ENCODE measurements around the gene SLC66A2. TPM values are rescaled to one million over a fixed set of nuclear protein-coding genes. Genes with fewer than 3 reads are reported as not detected.
"Not testable (repeated sequence)": the region's sequence is repeated elsewhere in the genome, so short reads cannot be mapped to it uniquely, and the experiment has no call there.

SLC66A2 gene
- total and polyA plus RNA-seq, 2 experiments from 2014 or later: 33.1 to 67.0 TPM

DNA sequence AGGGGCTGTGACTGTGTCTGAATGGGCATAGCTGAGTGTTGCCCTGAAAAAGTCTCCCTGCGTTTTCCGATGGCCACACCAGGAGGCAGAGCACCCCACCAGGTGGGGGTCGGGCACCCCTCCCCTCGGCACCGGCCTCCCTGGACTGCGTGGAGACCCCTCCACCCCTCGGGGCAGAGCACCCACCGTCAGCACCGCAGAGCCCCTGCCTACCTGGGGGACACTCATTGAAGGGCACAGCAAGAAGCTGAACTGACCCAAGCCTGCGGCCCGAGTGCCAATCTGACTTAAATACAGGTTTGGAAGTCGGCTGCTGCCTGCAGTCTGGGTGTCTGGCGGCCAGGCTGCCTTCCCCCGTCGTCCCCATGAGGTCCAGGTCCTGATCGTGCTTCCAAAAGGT is 83.8 kb downstream of the SLC66A2 start:
- Histone ChIP-seq H2AFZ (no peak overlapping the region), H3K4me2 (ENCODE audit: unreplicated experiment) (no peak overlapping the region), H3K4me3 (no peak overlapping the region), H3K9ac (no peak overlapping the region), H3K27me3 (replicated peaks; ENCODE audit: insufficient read depth) (peaks cover 9% of the 10 kb centered on the region), H3K9me3 (ENCODE audit: low read depth) (no peaks in the 10 kb centered on the region), H3F3A (ENCODE audit: insufficient read depth) (no peaks in the 10 kb centered on the region), H4K20me1 (ENCODE audit: insufficient read depth) (no peaks in the 10 kb centered on the region), H3K4me1 (ENCODE audit: insufficient read depth) (no peaks in the 10 kb centered on the region), H3K79me2 (ENCODE audit: insufficient read depth) (no peaks in the 10 kb centered on the region), H3K36me3 (ENCODE audit: low read depth) (no peaks in the 10 kb centered on the region), H3K27ac (no peak overlapping the region), H3K9me2 (ENCODE audit: insufficient read depth) (no peaks in the 10 kb centered on the region)
- WGBS, 2 experiments (ENCODE audit: low coverage in 1 of 2, low lambda C conversion rate in 2 of 2, missing lambda C conversion rate in 2 of 2): 54 to 63% methylated on average over 12 to 14 of the region's 16 CpGs
- in situ Hi-C loops (cut with MboI): no loop called here
- no peak for TF ChIP-seq EZH2 (IDR thresholded peaks at IDR 0.05; ENCODE audit: insufficient read depth, poor library complexity, severe bottlenecking)
- TF ChIP-seq EZH2phosphoT487 (IDR thresholded peaks at IDR 0.05; ENCODE audit: insufficient read depth, low read depth): no peak
- DNase-seq: no peak

DNA sequence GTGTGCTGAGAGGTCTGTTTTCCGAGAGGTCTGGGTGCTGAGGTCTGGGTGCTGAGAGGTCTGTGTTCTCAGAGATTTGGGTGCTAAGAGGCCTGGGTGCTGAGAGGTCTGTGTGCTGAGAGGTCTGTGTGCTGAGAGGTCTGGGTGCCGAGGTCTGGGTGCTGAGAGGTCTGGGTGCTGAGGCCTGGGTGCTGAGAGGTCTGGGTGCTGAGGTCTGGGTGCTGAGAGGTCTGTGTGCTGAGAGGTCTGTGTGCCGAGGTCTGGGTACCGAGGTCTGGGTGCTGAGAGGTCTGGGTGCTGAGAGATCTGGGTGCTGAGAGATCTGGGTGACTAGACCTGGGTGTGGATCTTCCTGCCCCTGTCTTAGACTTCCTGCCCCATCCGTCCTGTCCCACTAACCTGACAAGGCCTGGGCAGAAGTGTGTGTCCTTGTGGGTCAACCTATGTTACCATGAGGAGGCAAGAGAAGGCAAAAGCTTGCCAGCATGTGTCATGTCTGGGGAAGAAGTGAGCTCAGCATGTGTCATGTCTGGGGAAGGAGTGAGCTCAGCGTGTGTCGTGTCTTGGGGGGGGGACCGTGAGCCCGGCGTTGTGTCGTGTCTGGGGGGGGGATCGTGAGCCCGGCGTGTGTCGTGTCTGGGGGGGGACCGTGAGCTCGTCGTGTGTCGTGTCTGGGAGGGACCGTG is 84.4 kb downstream of the SLC66A2 start:
- in situ Hi-C loops (cut with MboI): no loop called here
- no peaks in the 10 kb centered on the region for H3F3A ChIP-seq (ENCODE audit: insufficient read depth)
- peak; percentile 57 for DNase-seq
- peaks cover 12% of the 10 kb centered on the region for H3K27me3 ChIP-seq (replicated peaks; ENCODE audit: insufficient read depth)
- H3K79me2 ChIP-seq (ENCODE audit: insufficient read depth): no peaks in the 10 kb centered on the region
- TF ChIP-seq EZH2 (IDR thresholded peaks at IDR 0.05; ENCODE audit: insufficient read depth, poor library complexity, severe bottlenecking) (no peak), EZH2phosphoT487 (IDR thresholded peaks at IDR 0.05; ENCODE audit: insufficient read depth, low read depth) (no peak)
- H2AFZ ChIP-seq: no peak overlapping the region
- WGBS, 2 experiments (ENCODE audit: low coverage in 1 of 2, low lambda C conversion rate in 2 of 2, missing lambda C conversion rate in 2 of 2): 65 to 73% methylated on average over 6 to 20 of the region's 20 CpGs
- no peak overlapping the region for H3K9ac ChIP-seq
- H3K4me1 ChIP-seq (ENCODE audit: insufficient read depth): no peaks in the 10 kb centered on the region
- no peak overlapping the region for H3K4me3 ChIP-seq
- H3K9me3 ChIP-seq (ENCODE audit: low read depth): no peaks in the 10 kb centered on the region
- H3K36me3 ChIP-seq (ENCODE audit: low read depth): no peaks in the 10 kb centered on the region
- H3K27ac ChIP-seq: no peak overlapping the region
- no peaks in the 10 kb centered on the region for H4K20me1 ChIP-seq (ENCODE audit: insufficient read depth)
- H3K9me2 ChIP-seq (ENCODE audit: insufficient read depth): no peaks in the 10 kb centered on the region
- no peak overlapping the region for H3K4me2 ChIP-seq (ENCODE audit: unreplicated experiment)

DNA sequence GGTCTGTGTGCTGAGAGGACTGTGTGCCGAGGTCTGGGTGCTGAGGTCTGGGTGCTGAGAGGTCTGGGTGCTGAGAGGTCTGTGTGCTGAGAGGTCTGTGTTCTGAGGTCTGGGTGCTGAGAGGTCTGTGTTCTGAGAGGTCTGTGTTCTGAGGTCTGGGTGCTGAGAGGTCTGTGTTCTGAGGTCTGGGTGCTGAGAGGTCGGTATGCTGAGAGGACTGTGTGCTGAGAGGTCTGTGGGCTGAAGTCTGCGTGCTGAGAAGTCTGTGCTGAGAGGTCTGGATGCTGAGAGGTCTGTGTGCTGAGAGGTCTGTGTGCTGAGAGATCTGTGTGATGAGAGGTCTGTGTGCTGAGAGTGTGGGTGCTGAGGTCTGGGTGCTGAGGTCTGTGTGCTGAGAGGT is 85.5 kb downstream of the SLC66A2 start:
- H3K4me2 ChIP-seq (ENCODE audit: unreplicated experiment); H3K79me2 ChIP-seq (ENCODE audit: insufficient read depth); H3K27me3 ChIP-seq (replicated peaks; ENCODE audit: insufficient read depth); H3K9ac ChIP-seq; H3F3A ChIP-seq (ENCODE audit: insufficient read depth); H3K36me3 ChIP-seq (ENCODE audit: low read depth); in situ Hi-C loops (cut with MboI); DNase-seq; H2AFZ ChIP-seq; H3K9me2 ChIP-seq (ENCODE audit: insufficient read depth); H3K4me1 ChIP-seq (ENCODE audit: insufficient read depth); H3K4me3 ChIP-seq; H3K27ac ChIP-seq; H4K20me1 ChIP-seq (ENCODE audit: insufficient read depth); H3K9me3 ChIP-seq (ENCODE audit: low read depth): not testable (repeated sequence)
- WGBS, 2 experiments (ENCODE audit: low coverage in 1 of 2, low lambda C conversion rate in 2 of 2, missing lambda C conversion rate in 2 of 2): 42 to 58% methylated on average over 2 to 3 of the region's 3 CpGs

DNA sequence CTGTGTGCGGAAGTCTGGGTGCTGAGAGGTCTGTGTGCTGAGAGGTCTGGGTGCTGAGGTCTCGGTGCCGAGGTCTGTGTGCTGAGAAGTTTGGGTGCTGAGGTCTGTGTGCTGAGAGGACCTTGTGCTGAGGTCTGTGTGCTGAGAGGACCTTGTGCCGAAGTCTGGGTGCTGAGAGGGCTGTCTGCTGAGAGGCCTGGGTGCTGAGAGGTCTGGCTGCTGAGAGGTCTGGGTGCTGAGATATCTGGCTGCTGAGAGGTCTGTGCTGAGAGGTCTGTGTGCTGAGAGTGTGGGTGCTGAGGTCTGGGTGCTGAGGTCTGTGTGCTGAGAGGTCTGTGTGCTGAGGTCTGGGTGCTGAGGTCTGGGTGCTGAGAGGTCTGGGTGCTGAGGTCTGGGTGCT is 86.5 kb downstream of the SLC66A2 start:
- H3K79me2 ChIP-seq (ENCODE audit: insufficient read depth); H3K9ac ChIP-seq; H3K4me1 ChIP-seq (ENCODE audit: insufficient read depth); H3K27ac ChIP-seq; in situ Hi-C loops (cut with MboI); H4K20me1 ChIP-seq (ENCODE audit: insufficient read depth); H3K27me3 ChIP-seq (replicated peaks; ENCODE audit: insufficient read depth); H3F3A ChIP-seq (ENCODE audit: insufficient read depth); H3K4me2 ChIP-seq (ENCODE audit: unreplicated experiment); H2AFZ ChIP-seq; H3K36me3 ChIP-seq (ENCODE audit: low read depth); H3K9me3 ChIP-seq (ENCODE audit: low read depth); DNase-seq; H3K4me3 ChIP-seq; H3K9me2 ChIP-seq (ENCODE audit: insufficient read depth): not testable (repeated sequence)
- 72 to 93% methylated on average over 2 to 4 of the region's 4 CpGs for WGBS, 2 experiments (ENCODE audit: low coverage in 1 of 2, low lambda C conversion rate in 2 of 2, missing lambda C conversion rate in 2 of 2)

Measured in GM23248 (cell line).